SJSA1 (cell line): ENCODE results near the gene RAMACL. TPM values are rescaled to one million over a fixed set of nuclear protein-coding genes. Genes with fewer than 3 reads are reported as not detected.
A peak's percentile ranks its signal among the peaks of the same experiment; 100 is the strongest.
"Not testable (repeated sequence)": the region's sequence is repeated elsewhere in the genome, so short reads cannot be mapped to it uniquely, and the experiment has no call there.

Experiments used
- DNase-seq, 2 experiments: peaks; one replicate each; pipeline ENCODE4 v3.0.0-alpha.2; 2015 to 2020; ENCODE audit warnings: low spot score in 2 of 2, low read depth in 1 of 2
- H3K27ac ChIP-seq: fragments of 250-450 bp; sonication (Bioruptor Pico); 2 replicates; pipeline ENCODE4 v1.5.1; 2020; ENCODE audit warnings: mild to moderate bottlenecking, moderate library complexity
- H3K27me3 ChIP-seq: fragments of 250-450 bp; sonication (Bioruptor Pico); replicated peaks from 2 replicates; pipeline ENCODE4 v1.5.1; 2020; ENCODE audit warnings: mild to moderate bottlenecking, moderate library complexity
- H3K36me3 ChIP-seq: fragments of 250-450 bp; sonication (Bioruptor Pico); 2 replicates; pipeline ENCODE4 v1.5.1; 2020; ENCODE audit warnings: mild to moderate bottlenecking
- H3K4me1 ChIP-seq: fragments of 250-450 bp; sonication (Bioruptor Pico); replicated peaks from 2 replicates; pipeline ENCODE4 v1.6.1; 2021; ENCODE audit warnings: mild to moderate bottlenecking
- H3K4me3 ChIP-seq: fragments of 250-450 bp; sonication (Bioruptor Pico); 2 replicates; pipeline ENCODE4 v1.5.1; 2020; ENCODE audit warnings: mild to moderate bottlenecking
- H3K9me3 ChIP-seq: fragments of 250-450 bp; sonication (Bioruptor Pico); replicated peaks from 2 replicates; pipeline ENCODE4 v1.5.1; 2020; ENCODE audit warnings: mild to moderate bottlenecking
- total RNA-seq: library from RNA; depleted of rRNA; stranded (reverse); fragments of >200 nt; shearing (Covaris generic); gene quantifications from 2 replicates; pipeline ENCODE4 v1.2.3, GENCODE V29; 2014

RAMACL gene
- total RNA-seq, 1 experiment from 2014 or later: 0.24 TPM

- no peaks in the 10 kb centered on the region for H3K27me3 ChIP-seq
- H3K27ac ChIP-seq: no peak overlapping the region
- H3K4me1 ChIP-seq: peaks cover 13% of the 10 kb centered on the region
- no peaks in the 10 kb centered on the region for H3K36me3 ChIP-seq
- no peaks in the 10 kb centered on the region for H3K9me3 ChIP-seq
- DNase-seq: no peak
- H3K4me3 ChIP-seq: no peak overlapping the region
Measured at GRCh38 chr6:166583230-166583965, 3.1 kb downstream of the RAMACL start.

GRCh38 chr6:166582258-166582657 is 4.2 kb downstream of the RAMACL start:
- H3K27me3 ChIP-seq: no peaks in the 10 kb centered on the region
- no peak for DNase-seq
- no peak overlapping the region for H3K27ac ChIP-seq
- H3K4me1 ChIP-seq: peaks cover 13% of the 10 kb centered on the region
- H3K9me3 ChIP-seq: no peaks in the 10 kb centered on the region
- H3K36me3 ChIP-seq: no peaks in the 10 kb centered on the region
- no peak overlapping the region for H3K4me3 ChIP-seq

GRCh38 chr6:166581801-166582200 is 4.7 kb downstream of the RAMACL start:
- H3K4me1 ChIP-seq: peaks cover 13% of the 10 kb centered on the region
- H3K9me3 ChIP-seq, DNase-seq, H3K27ac ChIP-seq, H3K27me3 ChIP-seq, H3K36me3 ChIP-seq, H3K4me3 ChIP-seq: not testable (repeated sequence)

- Histone ChIP-seq H3K27me3 (no peaks in the 10 kb centered on the region), H3K9me3 (no peaks in the 10 kb centered on the region), H3K36me3 (no peaks in the 10 kb centered on the region), H3K4me3 (no peak overlapping the region), H3K4me1 (peaks cover 13% of the 10 kb centered on the region), H3K27ac (peak overlapping the region; percentile 43; the same call in 1 of the 2 replicates)
- no peak for DNase-seq
Measured at GRCh38 chr6:166581091-166581511, 5.4 kb downstream of the RAMACL start.

GRCh38 chr6:166580076-166581050 is 6.1 kb downstream of the RAMACL start:
- H3K36me3 ChIP-seq: no peaks in the 10 kb centered on the region
- peak overlapping the region; percentile 43; the same call in 1 of the 2 replicates for H3K27ac ChIP-seq
- no peak for DNase-seq
- H3K9me3 ChIP-seq: no peaks in the 10 kb centered on the region
- H3K4me1 ChIP-seq: peaks cover 13% of the 10 kb centered on the region
- H3K4me3 ChIP-seq: no peak overlapping the region
- no peaks in the 10 kb centered on the region for H3K27me3 ChIP-seq

GRCh38 chr6:166579237-166579850 is 7.1 kb downstream of the RAMACL start:
- no peak for DNase-seq

GRCh38 chr6:166578536-166579236 is 7.8 kb downstream of the RAMACL start:
- no peaks in the 10 kb centered on the region for H3K27me3 ChIP-seq
- H3K27ac ChIP-seq: no peak overlapping the region

More at GRCh38 chr6:166579237-166579850, 7.1 kb downstream of the RAMACL start:
- no peaks in the 10 kb centered on the region for H3K36me3 ChIP-seq
- H3K4me3 ChIP-seq: no peak overlapping the region
- no peak overlapping the region for H3K27ac ChIP-seq
- no peaks in the 10 kb centered on the region for H3K9me3 ChIP-seq
- no peaks in the 10 kb centered on the region for H3K27me3 ChIP-seq
- peaks cover 13% of the 10 kb centered on the region for H3K4me1 ChIP-seq

GRCh38 chr6:166575205-166575604 is 11.3 kb downstream of the RAMACL start:
- Histone ChIP-seq H3K27ac (no peak overlapping the region), H3K27me3 (no peaks in the 10 kb centered on the region), H3K4me1 (peaks cover 29% of the 10 kb centered on the region), H3K36me3 (no peaks in the 10 kb centered on the region), H3K9me3 (no peaks in the 10 kb centered on the region), H3K4me3 (no peak overlapping the region)
- no peak for DNase-seq

More at GRCh38 chr6:166578536-166579236, 7.8 kb downstream of the RAMACL start:
- no peak overlapping the region for H3K4me3 ChIP-seq
- no peaks in the 10 kb centered on the region for H3K9me3 ChIP-seq
- no peaks in the 10 kb centered on the region for H3K36me3 ChIP-seq
- DNase-seq: no peak
- peaks cover 13% of the 10 kb centered on the region for H3K4me1 ChIP-seq

- Histone ChIP-seq H3K36me3 (no peaks in the 10 kb centered on the region), H3K4me3 (no peak overlapping the region), H3K27me3 (no peaks in the 10 kb centered on the region), H3K4me1 (peaks cover 26% of the 10 kb centered on the region), H3K27ac (no peak overlapping the region), H3K9me3 (no peaks in the 10 kb centered on the region)
- DNase-seq: no peak
Measured at GRCh38 chr6:166573511-166574216, 12.8 kb downstream of the RAMACL start.

GRCh38 chr6:166572370-166573261 is 13.9 kb downstream of the RAMACL start:
- Histone ChIP-seq H3K4me3 (no peak overlapping the region), H3K27me3 (no peaks in the 10 kb centered on the region), H3K9me3 (no peaks in the 10 kb centered on the region), H3K4me1 (peaks cover 33% of the 10 kb centered on the region), H3K36me3 (no peaks in the 10 kb centered on the region), H3K27ac (peak overlapping the region; percentile 79)
- peak; percentile 81 to 87 for DNase-seq

- H3K36me3 ChIP-seq: no peaks in the 10 kb centered on the region
- H3K9me3 ChIP-seq: no peaks in the 10 kb centered on the region
- no peaks in the 10 kb centered on the region for H3K27me3 ChIP-seq
- peaks cover 48% of the 10 kb centered on the region for H3K4me1 ChIP-seq
- no peak overlapping the region for H3K4me3 ChIP-seq
- no peak overlapping the region for H3K27ac ChIP-seq
- DNase-seq: peak in 1 of 2 experiments; percentile 28
Measured at GRCh38 chr6:166570929-166571713, 15.4 kb downstream of the RAMACL start.
